Calu3 (cell line): ENCODE data around the gene VSIR. TPM values are rescaled to one million over a fixed set of nuclear protein-coding genes. Genes with fewer than 3 reads are reported as not detected.

Experiments used
- BruUV-seq: library from RNA; stranded (reverse); fragments of 400-500 nt; replicated peaks from 2 replicates; lab custom pipeline; 2021; lab: Mats Ljungman, UMichigan
- CTCF ChIA-PET: fragments of 300-600 bp; sonication (Branson Sonifier 250); formaldehyde crosslinking; loops from one replicate; lab custom pipeline; 2022; ENCODE audit warnings: antibody characterized with exemption; lab: Charles Lee
- DNase-seq: peaks from one replicate; pipeline ENCODE4 v3.0.0; 2022
- H3K27ac Mint-ChIP-seq: one replicate; pipeline ENCODE4 v1.8.0; 2022; ENCODE audit warnings: mixed read lengths; ENCODE audit not compliant: unreplicated experiment
- H3K27me3 Mint-ChIP-seq: one replicate; pipeline ENCODE4 v1.8.0; 2022; ENCODE audit warnings: mixed read lengths; ENCODE audit not compliant: unreplicated experiment
- H3K36me3 Mint-ChIP-seq: one replicate; pipeline ENCODE4 v1.8.0; 2022; ENCODE audit warnings: mild to moderate bottlenecking, moderate library complexity, mixed read lengths; ENCODE audit not compliant: insufficient read depth, unreplicated experiment
- H3K4me1 Mint-ChIP-seq: one replicate; pipeline ENCODE4 v1.8.0; 2022; ENCODE audit warnings: mild to moderate bottlenecking, low read depth, mixed read lengths; ENCODE audit not compliant: unreplicated experiment
- H3K4me3 Mint-ChIP-seq: one replicate; pipeline ENCODE4 v1.8.0; 2022; ENCODE audit warnings: mild to moderate bottlenecking, low read depth, moderate library complexity, mixed read lengths; ENCODE audit not compliant: unreplicated experiment
- H3K9me3 Mint-ChIP-seq: one replicate; pipeline ENCODE4 v1.8.0; 2022; ENCODE audit warnings: low read depth, mixed read lengths; ENCODE audit not compliant: unreplicated experiment
- CTCF ChIP-seq: fragments of 200-600 bp; IDR thresholded peaks from one replicate; pipeline ENCODE4 v1.8.0; 2022; ENCODE audit warnings: antibody characterized with exemption; ENCODE audit not compliant: unreplicated experiment
- intact Hi-C: fragments of 100-400 bp; cut with micrococcal nuclease; formaldehyde crosslinking; loops from one replicate; pipeline ENCODE4 v1.10.0; 2022; ENCODE audit not compliant: unreplicated experiment
- total RNA-seq: library from RNA; stranded (reverse); gene quantifications from 2 replicates; pipeline ENCODE4 v1.2.3, GENCODE V29; 2022

VSIR gene
- total RNA-seq, 1 experiment from 2014 or later: 30.1 TPM

- TF ChIP-seq CTCF: no peak
- H3K4me3 Mint-ChIP-seq: no peak overlapping the region
- no peak overlapping the region for H3K27ac Mint-ChIP-seq
- H3K27me3 Mint-ChIP-seq: peaks cover 34% of the 10 kb centered on the region
- H3K4me1 Mint-ChIP-seq: peaks cover 7% of the 10 kb centered on the region
- DNase-seq: no peak
- BruUV-seq: no TSS peak
- intact Hi-C loops: no loop called here
- H3K36me3 Mint-ChIP-seq: peaks cover 10% of the 10 kb centered on the region
- CTCF ChIA-PET: no interaction called here
- peaks cover 2% of the 10 kb centered on the region for H3K9me3 Mint-ChIP-seq
Observed at GRCh38 chr10:71804077-71804476, 30.8 kb upstream of the VSIR start.

GRCh38 chr10:71802715-71803488 is 29.6 kb upstream of the VSIR start:
- TF ChIP-seq CTCF: no peak
- Mint-ChIP-seq H3K36me3 (peaks cover 2% of the 10 kb centered on the region), H3K9me3 (no peaks in the 10 kb centered on the region), H3K4me1 (peaks cover 7% of the 10 kb centered on the region), H3K27ac (no peak overlapping the region), H3K4me3 (no peak overlapping the region), H3K27me3 (peaks cover 25% of the 10 kb centered on the region)
- BruUV-seq: no TSS peak
- CTCF ChIA-PET: interaction anchor here (1.0 kb wide), 1 partner anchor 9 kb away, joined by 3 read pairs; no protein-coding TSS in a partner anchor
- no peak for DNase-seq
- intact Hi-C loops: no loop called here

GRCh38 chr10:71802235-71802634 is 28.9 kb upstream of the VSIR start:
- Mint-ChIP-seq H3K4me1 (peaks cover 7% of the 10 kb centered on the region), H3K27ac (no peak overlapping the region), H3K36me3 (no peaks in the 10 kb centered on the region), H3K9me3 (no peaks in the 10 kb centered on the region), H3K27me3 (peaks cover 21% of the 10 kb centered on the region), H3K4me3 (no peak overlapping the region)
- TF ChIP-seq CTCF: no peak
- no TSS peak for BruUV-seq
- CTCF ChIA-PET: no interaction called here
- intact Hi-C loops: no loop called here
- no peak for DNase-seq

- no peak for TF ChIP-seq CTCF
- Mint-ChIP-seq H3K27ac (no peak overlapping the region), H3K9me3 (no peaks in the 10 kb centered on the region), H3K4me1 (peaks cover 6% of the 10 kb centered on the region), H3K4me3 (no peak overlapping the region), H3K27me3 (peaks cover 30% of the 10 kb centered on the region), H3K36me3 (no peaks in the 10 kb centered on the region)
- CTCF ChIA-PET: interaction anchor here (0.7 kb wide), 1 partner anchor 58 kb away, joined by 10 read pairs; no protein-coding TSS in a partner anchor
- no peak for DNase-seq
- intact Hi-C loops: no loop called here
- BruUV-seq: no TSS peak
Observed at GRCh38 chr10:71801361-71801760, 28.0 kb upstream of the VSIR start.
